K562 (cell line): Measurements from ENCODE around the gene TSPAN18. TPM values are rescaled to one million over a fixed set of nuclear protein-coding genes. Genes with fewer than 3 reads are reported as not detected.

ENCODE experiments used
- ATAC-seq: fragments of 200-7000 bp; cut with Tn5 transposase; 3 replicates; pipeline ENCODE4 v1.9.1; 2020; ENCODE audit warnings: moderate library complexity
- BruUV-seq: library from RNA; stranded (reverse); fragments of 400-500 nt; replicated peaks from 2 replicates; lab custom pipeline; 2021; lab: Mats Ljungman, UMichigan
- CTCF ChIA-PET: fragments of 300-600 bp; formaldehyde crosslinking; extraction: SDS; loops from one replicate; lab custom pipeline; 2021; ENCODE audit warnings: low intra/inter-chr PET ratio; lab: Yijun Ruan, JAX
- POLR2A ChIA-PET: fragments of 300-600, 350-650 bp; sonication (Branson Sonifier 250); formaldehyde crosslinking; extraction: SDS; loops from one replicate; lab custom pipeline; 2021; ENCODE audit warnings: antibody characterized with exemption, inconsistent platforms; lab: Yijun Ruan, JAX
- DNase-seq, 4 experiments: peaks; one replicate each; pipeline versions ENCODE4 v3.0.0 to v3.0.0-alpha.2; 2011 to 2018; ENCODE audit warnings: low spot score in 3 of 4, mixed read lengths in 3 of 4; ENCODE audit errors: extremely low read depth in 1 of 4
- FAIRE-seq: peaks from 2 replicates; lab custom pipeline; 2011; peaks lifted over from hg19 to GRCh38; lab: Jason Lieb, UNC
- H2AFZ ChIP-seq: 2 replicates; pipeline ENCODE4 v1.6.0; 2011; ENCODE audit warnings: low read depth, low read length, control low read depth, inconsistent platforms
- H3K27ac ChIP-seq: fragments of 200-600 bp; 3 replicates; pipeline ENCODE4 v1.8.0; 2011; ENCODE audit warnings: low read depth, mild to moderate bottlenecking, control low read depth, inconsistent platforms, low read length, moderate library complexity, mixed read lengths; ENCODE audit errors: extremely low read depth
- H3K27me3 ChIP-seq, 2 experiments: fragments of 300-600 bp in 1 of 2; 2 replicates in 1 of 2; 3 replicates in 1 of 2; pipeline versions ENCODE4 v1.6.0 to v1.8.0; 2011; ENCODE audit warnings: inconsistent platforms in 2 of 2, low read length in 2 of 2, mild to moderate bottlenecking in 1 of 2, mixed read lengths in 1 of 2, moderate library complexity in 1 of 2; ENCODE audit not compliant: control insufficient read depth in 2 of 2, insufficient read depth in 2 of 2
- H3K36me3 ChIP-seq: fragments of 300-600 bp; 3 replicates; pipeline ENCODE4 v1.8.0; 2011; ENCODE audit warnings: mild to moderate bottlenecking, low read length, inconsistent platforms; ENCODE audit not compliant: control insufficient read depth, insufficient read depth
- H3K4me1 ChIP-seq, 2 experiments: fragments of 200-600 bp in 1 of 2; replicated peaks in 1 of 2; 2 replicates in 1 of 2; 3 replicates in 1 of 2; pipeline versions ENCODE4 v1.5.1 to v1.8.0; 2011; ENCODE audit warnings: inconsistent platforms in 2 of 2, low read length in 2 of 2, mild to moderate bottlenecking in 1 of 2, mixed read lengths in 1 of 2, moderate library complexity in 1 of 2; ENCODE audit not compliant: control insufficient read depth in 2 of 2, insufficient read depth in 2 of 2
- H3K4me2 ChIP-seq: 2 replicates; pipeline ENCODE4 v1.6.1; 2011; ENCODE audit warnings: low read length, control low read depth, inconsistent platforms, mixed read lengths; ENCODE audit not compliant: insufficient read depth
- H3K4me3 ChIP-seq: fragments of 200-600 bp; sonication (generic), shearing (Covaris generic); 2 replicates; pipeline ENCODE4 v1.5.1; 2016; ENCODE audit warnings: control low read depth, inconsistent platforms
- H3K79me2 ChIP-seq: fragments of 200-600 bp; 3 replicates; pipeline ENCODE4 v1.8.0; 2011; ENCODE audit warnings: low read length, inconsistent platforms; ENCODE audit not compliant: control insufficient read depth, insufficient read depth
- H3K9ac ChIP-seq, 2 experiments: 2 replicates each; pipeline versions ENCODE4 v1.6.0 to v1.6.1; 2011; ENCODE audit warnings: low read depth in 2 of 2, low read length in 2 of 2, control low read depth in 1 of 2, inconsistent platforms in 1 of 2, mild to moderate bottlenecking in 1 of 2, mixed read lengths in 1 of 2; ENCODE audit not compliant: insufficient read depth in 1 of 2
- H3K9me1 ChIP-seq: one replicate; pipeline ENCODE4 v1.6.0; 2011; ENCODE audit warnings: inconsistent platforms, mild to moderate bottlenecking, low read length, moderate library complexity; ENCODE audit not compliant: control insufficient read depth, insufficient read depth
- H3K9me3 ChIP-seq: replicated peaks from 2 replicates; pipeline ENCODE4 v1.5.1; 2011; ENCODE audit warnings: low read depth, low read length, inconsistent platforms; ENCODE audit not compliant: control insufficient read depth, insufficient read depth
- H4K20me1 ChIP-seq: replicated peaks from 2 replicates; pipeline ENCODE4 v1.6.1; 2011; ENCODE audit warnings: low read length, inconsistent platforms, mixed read lengths; ENCODE audit not compliant: control insufficient read depth, insufficient read depth
- ATF1 ChIP-seq, 2 experiments: fragments of 450-650 bp in 1 of 2; IDR thresholded peaks; 2 replicates each; pipeline ENCODE4 v1.6.1; 2016; ENCODE audit warnings: missing compliant biosample characterization in 1 of 2, missing genetic modification characterization in 1 of 2
- CBFA2T3 ChIP-seq: fragments of 450-650 bp; IDR thresholded peaks from 2 replicates; pipeline ENCODE4 v1.6.1; 2017
- PHB2 ChIP-seq: fragments of 450-650 bp; IDR thresholded peaks from 2 replicates; pipeline ENCODE4 v1.6.1; 2017; ENCODE audit warnings: low read depth
- RBM25 ChIP-seq: fragments of 200-400 bp; formaldehyde crosslinking; IDR thresholded peaks from 2 replicates; pipeline ENCODE4 v1.6.1; 2018; ENCODE audit warnings: low read length, low read depth, moderate library complexity; ENCODE audit not compliant: severe bottlenecking
- VEZF1 ChIP-seq: fragments of 200-800 bp; sonication (Bioruptor generic); IDR thresholded peaks from 2 replicates; pipeline ENCODE4 v1.6.1; 2017; ENCODE audit warnings: missing genetic modification characterization, missing compliant biosample characterization
- ZBTB43 ChIP-seq: sonication (generic); formaldehyde crosslinking; IDR thresholded peaks from 2 replicates; pipeline ENCODE4 v1.8.0; 2023; ENCODE audit warnings: mild to moderate bottlenecking, missing genetic modification reagents
- ZNF79 ChIP-seq: fragments of 250-450 bp; sonication (Bioruptor Pico); IDR thresholded peaks from 2 replicates; pipeline ENCODE4 v1.4.0; 2020; ENCODE audit warnings: low read depth, mild to moderate bottlenecking, moderate library complexity
- WGBS: fragments of 100-300 bp; shearing (Covaris generic); methylation state at CpG from one replicate; pipeline ENCODE4 v1.1.6; 2016; ENCODE audit warnings: low coverage, mixed read lengths; ENCODE audit not compliant: insufficient coverage; ENCODE audit errors: missing lambda C conversion rate; 5-methylcytosine and 5-hydroxymethylcytosine counted together
- in situ Hi-C: fragments of 300-500 bp; cut with MboI; formaldehyde crosslinking; loops from 4 replicates; pipeline ENCODE4 v1.15.0; 2018; ENCODE audit warnings: inconsistent platforms, mixed read lengths
- intact Hi-C: fragments of 100-400 bp; cut with micrococcal nuclease; formaldehyde crosslinking; loops from 2 replicates; pipeline ENCODE4 v1.14.2; 2022
- polyA plus RNA-seq, 8 experiments: library from polyadenylated mRNA; depleted of rRNA in 4 of 8; stranded (reverse) in 5 of 8; unstranded in 3 of 8; fragments of >200 nt; fragmentation: Nextera tagmentation in 2 of 8; fragmentation: Illumina TruSeq in 1 of 8; extraction: Ambion mirVana in 2 of 8; extraction: Trizol in 1 of 8; gene quantifications; 2 replicates each; pipeline versions ENCODE4 v1.2.1 to v1.2.3, GENCODE V29; 2011 to 2014; ENCODE audit warnings: inconsistent platforms in 1 of 8, missing spikeins in 1 of 8
- total RNA-seq, 7 experiments: library from RNA; depleted of rRNA in 6 of 7; stranded (reverse); fragments of >200 nt in 6 of 7; fragmentation: Illumina TruSeq in 2 of 7; extraction: Trizol in 2 of 7; gene quantifications; 2 replicates each; pipeline versions ENCODE4 v1.2.1 to v1.2.3, GENCODE V29; 2011 to 2021; ENCODE audit warnings: low replicate concordance in 1 of 7

Gene TSPAN18
- total and polyA plus RNA-seq, 9 of the 15 experiments (the other 6 are each of a cell fraction or from before 2014, with no cell fraction given): 0.17 to 0.35 (median 0.22) TPM; not detected in 4

- FAIRE-seq (no peak), ATAC-seq (no peak)
- Histone ChIP-seq H3K4me1 (no peaks in the 10 kb centered on the region; a peak in 1 of 5 replicates), H3K4me2 (no peak overlapping the region), H3K27ac (no peak overlapping the region), H3K4me3 (no peak overlapping the region), H3K79me2 (no peaks in the 10 kb centered on the region), H3K9me3 (0 out of 2 replicates have a peak, but pooled peaks cover 1% of the 10 kb centered on the region), H3K9me1 (no peaks in the 10 kb centered on the region)
- POLR2A ChIA-PET: interaction anchor here (1.2 kb wide), 1 partner anchor 26 kb away, joined by 3 read pairs; no protein-coding TSS in a partner anchor
- intact Hi-C loops (no loop called here), in situ Hi-C loops (no loop called here)
- TF ChIP-seq VEZF1 (CRISPR knock-in tag) (0 out of 2 replicates have a peak, but pooled peaks have one; percentile 25), CBFA2T3 (no peak)
- TF ChIP-seq, all 486 proteins: peak for 1
- H2AFZ ChIP-seq: no peak overlapping the region
- DNase-seq: no peak
- peaks cover 2 to 21% of the 10 kb centered on the region in 2 experiments; a peak in 2 of 5 replicates for H3K27me3 ChIP-seq
- no TSS peak for BruUV-seq
- no peaks in the 10 kb centered on the region for H3K36me3 ChIP-seq
- CTCF ChIA-PET: no interaction called here
- H3K9ac ChIP-seq: no peak overlapping the region
- WGBS: 5% methylated on average over 4 of the region's 4 CpGs
- no peaks in the 10 kb centered on the region for H4K20me1 ChIP-seq
These were observed 23.9 kb upstream of the TSPAN18 start for GRCh38 chr11:44702889-44703288.

- H3K9me3 ChIP-seq: 0 out of 2 replicates have a peak, but pooled peaks cover 1% of the 10 kb centered on the region
- no peaks in the 10 kb centered on the region for H4K20me1 ChIP-seq
- H3K36me3 ChIP-seq: no peaks in the 10 kb centered on the region
- intact Hi-C loops: no loop called here
- DNase-seq (no peak), FAIRE-seq (no peak), ATAC-seq (no peak)
- no peak overlapping the region for H3K27ac ChIP-seq
- H3K9me1 ChIP-seq: no peaks in the 10 kb centered on the region
- 0% methylated on average over 2 of the region's 2 CpGs for WGBS
- ChIA-PET CTCF (no interaction called here), POLR2A (no interaction called here)
- no peak overlapping the region for H2AFZ ChIP-seq
- H3K4me2 ChIP-seq: no peak overlapping the region
- no peak overlapping the region for H3K4me3 ChIP-seq
- no peaks in the 10 kb centered on the region for H3K4me1 ChIP-seq
- no TSS peak for BruUV-seq
- no peak overlapping the region for H3K9ac ChIP-seq
- in situ Hi-C loops: no loop called here
- TF ChIP-seq ZBTB43: no peak
- TF ChIP-seq ATF1 (CRISPR knock-in tag; IDR thresholded peaks at IDR 0.05): no peak
- no peak for TF ChIP-seq ATF1 (tag; IDR thresholded peaks at IDR 0.05)
- TF ChIP-seq RBM25: peak; percentile 76
- TF ChIP-seq ZNF79 (CRISPR knock-in tag): no peak
- no peak for TF ChIP-seq PHB2
- H3K79me2 ChIP-seq: no peaks in the 10 kb centered on the region
- H3K27me3 ChIP-seq: peaks cover 7 to 41% of the 10 kb centered on the region in 2 experiments; a peak in 3 of 5 replicates
These were observed 19.7 kb upstream of the TSPAN18 start for GRCh38 chr11:44707094-44707493.
